ENCODE results near the gene DUSP2. TPM values are rescaled to one million over a fixed set of nuclear protein-coding genes. Genes with fewer than 3 reads are reported as not detected.

DUSP2 gene
- total and polyA plus RNA-seq, 10 of the 15 experiments (the other 5 are each of a cell fraction or from before 2014, with no cell fraction given) = 9.7 to 212 (median 57.2) TPM

- TF ChIP-seq GABPA (IDR thresholded peaks at IDR 0.05; ENCODE audit: low read depth) (no peak), REST (IDR thresholded peaks at IDR 0.05; ENCODE audit: low read depth, low read length) (peak; percentile 44), KDM1A (IDR thresholded peaks at IDR 0.05; ENCODE audit: borderline replicate concordance) (no peak), BCLAF1 (IDR thresholded peaks at IDR 0.05) (peak; percentile 43), MEF2A (IDR thresholded peaks at IDR 0.05; ENCODE audit: insufficient read depth, low read depth, low read length) (0 out of 2 replicates have a peak, but pooled peaks have one; percentile 13), SUPT20H (IDR thresholded peaks at IDR 0.05; ENCODE audit: borderline replicate concordance, control insufficient read depth, low read depth, low read length) (no peak), EZH2 (IDR thresholded peaks at IDR 0.05; ENCODE audit: borderline replicate concordance, control insufficient read depth, low read depth, low read length) (no peak), SKIL (IDR thresholded peaks at IDR 0.05; ENCODE audit: low read depth, poor library complexity, severe bottlenecking) (no peak), TBL1XR1 (IDR thresholded peaks at IDR 0.05; ENCODE audit: low read depth, low read length) (no peak; the same call in 1 of the 2 replicates)
- TF ChIP-seq, protein P1, sequence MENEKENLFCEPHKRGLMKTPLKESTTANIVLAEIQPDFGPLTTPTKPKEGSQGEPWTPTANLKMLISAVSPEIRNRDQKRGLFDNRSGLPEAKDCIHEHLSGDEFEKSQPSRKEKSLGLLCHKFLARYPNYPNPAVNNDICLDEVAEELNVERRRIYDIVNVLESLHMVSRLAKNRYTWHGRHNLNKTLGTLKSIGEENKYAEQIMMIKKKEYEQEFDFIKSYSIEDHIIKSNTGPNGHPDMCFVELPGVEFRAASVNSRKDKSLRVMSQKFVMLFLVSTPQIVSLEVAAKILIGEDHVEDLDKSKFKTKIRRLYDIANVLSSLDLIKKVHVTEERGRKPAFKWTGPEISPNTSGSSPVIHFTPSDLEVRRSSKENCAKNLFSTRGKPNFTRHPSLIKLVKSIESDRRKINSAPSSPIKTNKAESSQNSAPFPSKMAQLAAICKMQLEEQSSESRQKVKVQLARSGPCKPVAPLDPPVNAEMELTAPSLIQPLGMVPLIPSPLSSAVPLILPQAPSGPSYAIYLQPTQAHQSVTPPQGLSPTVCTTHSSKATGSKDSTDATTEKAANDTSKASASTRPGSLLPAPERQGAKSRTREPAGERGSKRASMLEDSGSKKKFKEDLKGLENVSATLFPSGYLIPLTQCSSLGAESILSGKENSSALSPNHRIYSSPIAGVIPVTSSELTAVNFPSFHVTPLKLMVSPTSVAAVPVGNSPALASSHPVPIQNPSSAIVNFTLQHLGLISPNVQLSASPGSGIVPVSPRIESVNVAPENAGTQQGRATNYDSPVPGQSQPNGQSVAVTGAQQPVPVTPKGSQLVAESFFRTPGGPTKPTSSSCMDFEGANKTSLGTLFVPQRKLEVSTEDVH (IDR thresholded peaks at IDR 0.05; ENCODE audit: low read depth, partially characterized antibody) = no peak
- TF ChIP-seq, protein P2, sequence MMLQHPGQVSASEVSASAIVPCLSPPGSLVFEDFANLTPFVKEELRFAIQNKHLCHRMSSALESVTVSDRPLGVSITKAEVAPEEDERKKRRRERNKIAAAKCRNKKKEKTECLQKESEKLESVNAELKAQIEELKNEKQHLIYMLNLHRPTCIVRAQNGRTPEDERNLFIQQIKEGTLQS (IDR thresholded peaks at IDR 0.05; ENCODE audit: borderline replicate concordance, extremely low read depth, low read depth, low read length) = no peak
- TF ChIP-seq, protein P3, sequence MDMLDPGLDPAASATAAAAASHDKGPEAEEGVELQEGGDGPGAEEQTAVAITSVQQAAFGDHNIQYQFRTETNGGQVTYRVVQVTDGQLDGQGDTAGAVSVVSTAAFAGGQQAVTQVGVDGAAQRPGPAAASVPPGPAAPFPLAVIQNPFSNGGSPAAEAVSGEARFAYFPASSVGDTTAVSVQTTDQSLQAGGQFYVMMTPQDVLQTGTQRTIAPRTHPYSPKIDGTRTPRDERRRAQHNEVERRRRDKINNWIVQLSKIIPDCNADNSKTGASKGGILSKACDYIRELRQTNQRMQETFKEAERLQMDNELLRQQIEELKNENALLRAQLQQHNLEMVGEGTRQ (IDR thresholded peaks at IDR 0.05; ENCODE audit: borderline replicate concordance, low read depth, low read length) = no peak
These were observed 2.8 kb downstream of the DUSP2 start (continued) for GRCh38 chr2:96142217-96143113.

Data from GM12878 (cell line).